GM23338 (cell line): ENCODE measurements around the gene CMIP. TPM values are rescaled to one million over a fixed set of nuclear protein-coding genes. Genes with fewer than 3 reads are reported as not detected.

Experiments
- ATAC-seq: fragments of 200-7000 bp; cut with Tn5 transposase; 3 replicates; pipeline ENCODE4 v1.9.1; 2020
- DNase-seq: peaks from one replicate; pipeline ENCODE4 v3.0.0-alpha.2; 2015; ENCODE audit warnings: low spot score
- H2AFZ ChIP-seq: fragments of 200-600 bp; sonication (generic); 2 replicates; pipeline ENCODE4 v1.8.0; 2016; ENCODE audit warnings: antibody characterized with exemption, mild to moderate bottlenecking, moderate library complexity
- H3F3A ChIP-seq: fragments of 200-600 bp; sonication (generic); replicated peaks from 2 replicates; pipeline ENCODE4 v1.8.0; 2017; ENCODE audit warnings: antibody characterized with exemption, mixed run types, low read depth
- H3K27ac ChIP-seq: fragments of 200-600 bp; sonication (generic); 2 replicates; pipeline ENCODE4 v1.6.1; 2016; ENCODE audit warnings: low read depth
- H3K27me3 ChIP-seq: fragments of 200-600 bp; sonication (generic); 2 replicates; pipeline ENCODE4 v1.8.0; 2016; ENCODE audit warnings: mild to moderate bottlenecking, mixed run types, moderate library complexity; ENCODE audit not compliant: insufficient read depth
- H3K36me3 ChIP-seq: fragments of 200-600 bp; sonication (generic); 2 replicates; pipeline ENCODE4 v1.8.0; 2016; ENCODE audit warnings: mild to moderate bottlenecking; ENCODE audit not compliant: insufficient read depth
- H3K4me1 ChIP-seq: fragments of 200-600 bp; sonication (generic); 2 replicates; pipeline ENCODE4 v1.8.0; 2016; ENCODE audit warnings: mild to moderate bottlenecking, moderate library complexity; ENCODE audit not compliant: insufficient read depth
- H3K4me2 ChIP-seq: fragments of 200-600 bp; sonication (generic); 2 replicates; pipeline ENCODE4 v1.7.1; 2017; ENCODE audit warnings: mixed run types
- H3K4me3 ChIP-seq: fragments of 200-600 bp; sonication (generic); 2 replicates; pipeline ENCODE4 v1.6.1; 2016; ENCODE audit warnings: mixed run types
- H3K79me2 ChIP-seq: fragments of 200-600 bp; sonication (generic); replicated peaks from 2 replicates; pipeline ENCODE4 v1.8.0; 2017; ENCODE audit warnings: mild to moderate bottlenecking; ENCODE audit not compliant: insufficient read depth
- H3K9me2 ChIP-seq: fragments of 200-600 bp; sonication (generic); 2 replicates; pipeline ENCODE4 v1.8.0; 2017; ENCODE audit not compliant: insufficient read depth
- H4K20me1 ChIP-seq: fragments of 200-600 bp; sonication (generic); replicated peaks from 2 replicates; pipeline ENCODE4 v1.8.0; 2017; ENCODE audit warnings: mild to moderate bottlenecking; ENCODE audit not compliant: insufficient read depth
- H3K27ac Mint-ChIP-seq: 2 replicates; pipeline ENCODE4 v1.8.0; 2020; ENCODE audit warnings: inconsistent platforms, mild to moderate bottlenecking, moderate library complexity, mixed read lengths
- H3K27me3 Mint-ChIP-seq: 3 replicates; pipeline ENCODE4 v1.8.0; 2022; ENCODE audit warnings: low read depth, mild to moderate bottlenecking, moderate library complexity, mixed read lengths, inconsistent platforms; ENCODE audit not compliant: insufficient read depth, poor library complexity
- H3K36me3 Mint-ChIP-seq: 3 replicates; pipeline ENCODE4 v1.8.0; 2021; ENCODE audit warnings: low read depth, mild to moderate bottlenecking, inconsistent platforms, moderate library complexity, mixed read lengths
- H3K4me1 Mint-ChIP-seq: 3 replicates; pipeline ENCODE4 v1.8.0; 2020; ENCODE audit warnings: mild to moderate bottlenecking, inconsistent platforms, mixed read lengths
- H3K4me3 Mint-ChIP-seq: 3 replicates; pipeline ENCODE4 v1.8.0; 2021; ENCODE audit warnings: moderate library complexity, mild to moderate bottlenecking, inconsistent platforms, mixed read lengths
- H3K9me3 Mint-ChIP-seq: 3 replicates; pipeline ENCODE4 v1.8.0; 2020; ENCODE audit warnings: moderate library complexity, mild to moderate bottlenecking, inconsistent platforms, mixed read lengths
- CREB1 ChIP-seq: fragments of 250-450 bp; sonication (Bioruptor Pico); IDR thresholded peaks from 2 replicates; pipeline ENCODE4 v1.5.0; 2020; ENCODE audit warnings: low read depth, mild to moderate bottlenecking, moderate library complexity
- EZH2phosphoT487 ChIP-seq: fragments of 200-600 bp; sonication (generic); IDR thresholded peaks from one replicate; pipeline ENCODE4 v1.8.1; 2018; ENCODE audit warnings: antibody characterized with exemption; ENCODE audit not compliant: unreplicated experiment
- JUNB ChIP-seq: IDR thresholded peaks from one replicate; pipeline ENCODE4 v1.6.1; 2016; ENCODE audit warnings: antibody characterized with exemption; ENCODE audit not compliant: unreplicated experiment
- POLR2AphosphoS5 ChIP-seq: IDR thresholded peaks from 2 replicates; pipeline ENCODE4 v1.6.1; 2016; ENCODE audit warnings: antibody characterized with exemption, low read depth
- ZNF114 ChIP-seq: fragments of 250-450 bp; sonication (Bioruptor Pico); IDR thresholded peaks from 2 replicates; pipeline ENCODE4 v1.5.0; 2020; ENCODE audit warnings: mild to moderate bottlenecking, moderate library complexity
- ZNF331 ChIP-seq: fragments of 250-450 bp; sonication (Bioruptor Pico); IDR thresholded peaks from 2 replicates; pipeline ENCODE4 v1.5.0; 2020; ENCODE audit warnings: low read depth, mild to moderate bottlenecking, moderate library complexity
- polyA plus RNA-seq: library from polyadenylated mRNA; unstranded; fragments of >200 nt; fragmentation: Nextera tagmentation; extraction: Ambion mirVana; gene quantifications from 2 replicates; pipeline ENCODE4 v1.2.1, GENCODE V29; 2016
- total RNA-seq: library from RNA; depleted of rRNA; stranded (reverse); fragments of >200 nt; shearing (Covaris generic); gene quantifications from 2 replicates; pipeline ENCODE4 v1.2.3, GENCODE V29; 2014
- TF ChIP-seq, protein P1 (sequence below), 2 experiments: fragments of 200-600 bp in 1 of 2; sonication (generic) in 1 of 2; conservative IDR thresholded peaks; 2 replicates each; pipeline versions ENCODE4 v1.5.1 to v1.6.1; 2016 to 2017; ENCODE audit warnings: antibody characterized with exemption in 2 of 2, low read depth in 2 of 2, mild to moderate bottlenecking in 2 of 2, moderate library complexity in 1 of 2
- TF ChIP-seq, protein P2 (sequence below): fragments of 250-450 bp; sonication (Bioruptor Pico); IDR thresholded peaks from 2 replicates; pipeline ENCODE4 v1.5.0; 2020; ENCODE audit warnings: mild to moderate bottlenecking, moderate library complexity
- TF ChIP-seq, protein P3 (sequence below): IDR thresholded peaks from 2 replicates; pipeline ENCODE4 v1.6.1; 2016; ENCODE audit warnings: antibody characterized with exemption
- TF ChIP-seq, protein P4 (sequence below): IDR thresholded peaks from one replicate; pipeline ENCODE4 v1.6.1; 2018; ENCODE audit warnings: antibody characterized with exemption; ENCODE audit not compliant: unreplicated experiment

Gene CMIP
- total and polyA plus RNA-seq, 2 experiments from 2014 or later, result 9.5 to 62.3 TPM

DNA sequence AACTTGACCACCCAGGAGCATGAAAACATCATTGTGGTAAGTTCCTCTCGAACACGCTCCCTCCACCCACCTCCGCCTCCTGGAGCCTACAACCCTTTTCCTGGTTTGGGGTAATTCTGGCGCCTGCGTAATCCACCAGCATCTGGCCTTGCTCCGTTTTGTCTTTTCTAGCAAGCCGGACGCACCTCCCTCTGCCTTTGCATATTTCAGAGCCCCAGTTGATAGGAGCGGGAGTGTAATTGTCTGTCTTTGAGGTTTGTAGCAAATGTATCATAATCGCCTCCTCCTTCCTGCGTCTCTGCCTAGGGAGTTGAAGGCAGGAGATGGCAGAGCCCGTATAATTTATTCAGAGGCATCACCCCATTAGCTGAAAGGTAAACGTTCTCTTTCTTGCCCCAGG is 213.2 kb downstream of the CMIP start (continued):
- TF ChIP-seq, protein P1, sequence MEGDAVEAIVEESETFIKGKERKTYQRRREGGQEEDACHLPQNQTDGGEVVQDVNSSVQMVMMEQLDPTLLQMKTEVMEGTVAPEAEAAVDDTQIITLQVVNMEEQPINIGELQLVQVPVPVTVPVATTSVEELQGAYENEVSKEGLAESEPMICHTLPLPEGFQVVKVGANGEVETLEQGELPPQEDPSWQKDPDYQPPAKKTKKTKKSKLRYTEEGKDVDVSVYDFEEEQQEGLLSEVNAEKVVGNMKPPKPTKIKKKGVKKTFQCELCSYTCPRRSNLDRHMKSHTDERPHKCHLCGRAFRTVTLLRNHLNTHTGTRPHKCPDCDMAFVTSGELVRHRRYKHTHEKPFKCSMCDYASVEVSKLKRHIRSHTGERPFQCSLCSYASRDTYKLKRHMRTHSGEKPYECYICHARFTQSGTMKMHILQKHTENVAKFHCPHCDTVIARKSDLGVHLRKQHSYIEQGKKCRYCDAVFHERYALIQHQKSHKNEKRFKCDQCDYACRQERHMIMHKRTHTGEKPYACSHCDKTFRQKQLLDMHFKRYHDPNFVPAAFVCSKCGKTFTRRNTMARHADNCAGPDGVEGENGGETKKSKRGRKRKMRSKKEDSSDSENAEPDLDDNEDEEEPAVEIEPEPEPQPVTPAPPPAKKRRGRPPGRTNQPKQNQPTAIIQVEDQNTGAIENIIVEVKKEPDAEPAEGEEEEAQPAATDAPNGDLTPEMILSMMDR (conservative IDR thresholded peaks at IDR 0.05; ENCODE audit: low read depth in 2 of 2), result no peak
- no peak for TF ChIP-seq JUNB
- TF ChIP-seq POLR2AphosphoS5, result no peak
- no peak for TF ChIP-seq ZNF114
- no peak for TF ChIP-seq EZH2phosphoT487

DNA sequence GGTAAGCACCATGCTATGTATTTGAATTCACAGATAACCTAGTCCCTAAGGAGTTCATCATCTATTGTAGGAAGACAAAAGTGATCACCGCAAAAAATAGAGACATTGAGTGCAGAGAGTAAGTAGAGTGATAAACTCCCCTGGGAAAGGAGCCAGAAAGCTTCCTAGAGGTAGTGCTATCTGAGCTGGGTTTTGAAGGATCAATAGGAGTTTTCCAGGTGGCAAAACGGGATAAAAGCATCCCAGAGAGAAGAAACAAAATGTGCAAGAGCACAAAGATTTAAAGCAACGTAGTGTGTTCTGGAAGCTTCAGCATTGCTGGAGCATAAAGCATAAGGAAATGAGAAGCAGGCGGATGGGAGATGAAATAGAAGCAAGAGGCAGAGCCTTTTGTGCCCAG is 213.8 kb downstream of the CMIP start:
- H3K36me3 Mint-ChIP-seq, result peaks cover 18% of the 10 kb centered on the region
- ATAC-seq (no peak), DNase-seq (no peak)
- peaks cover 26% of the 10 kb centered on the region for H3K4me1 Mint-ChIP-seq
- H3F3A ChIP-seq, result no peaks in the 10 kb centered on the region
- peaks cover 9% of the 10 kb centered on the region for H4K20me1 ChIP-seq
- H3K79me2 ChIP-seq, result no peaks in the 10 kb centered on the region
- peaks cover 20% of the 10 kb centered on the region; the same call in 1 of the 2 replicates for H3K36me3 ChIP-seq
- no peaks in the 10 kb centered on the region for H3K9me2 ChIP-seq
- no peak overlapping the region for H3K27ac ChIP-seq
- H3K27ac Mint-ChIP-seq, result no peak overlapping the region
- H3K27me3 ChIP-seq, result no peaks in the 10 kb centered on the region
- H3K4me2 ChIP-seq, result no peak overlapping the region
- H3K4me1 ChIP-seq, result no peaks in the 10 kb centered on the region
- H3K4me3 ChIP-seq, result no peak overlapping the region
- H3K4me3 Mint-ChIP-seq, result no peak overlapping the region
- H3K9me3 Mint-ChIP-seq, result no peaks in the 10 kb centered on the region; the same call in 2 of the 3 replicates
- H2AFZ ChIP-seq, result no peak overlapping the region
- peaks cover 6% of the 10 kb centered on the region for H3K27me3 Mint-ChIP-seq
- TF ChIP-seq, protein P1 (conservative IDR thresholded peaks at IDR 0.05; ENCODE audit: low read depth in 2 of 2), result no peak
- TF ChIP-seq ZNF331 (no peak), EZH2phosphoT487 (no peak), CREB1 (CRISPR knock-in tag) (no peak)
- TF ChIP-seq, protein P2, sequence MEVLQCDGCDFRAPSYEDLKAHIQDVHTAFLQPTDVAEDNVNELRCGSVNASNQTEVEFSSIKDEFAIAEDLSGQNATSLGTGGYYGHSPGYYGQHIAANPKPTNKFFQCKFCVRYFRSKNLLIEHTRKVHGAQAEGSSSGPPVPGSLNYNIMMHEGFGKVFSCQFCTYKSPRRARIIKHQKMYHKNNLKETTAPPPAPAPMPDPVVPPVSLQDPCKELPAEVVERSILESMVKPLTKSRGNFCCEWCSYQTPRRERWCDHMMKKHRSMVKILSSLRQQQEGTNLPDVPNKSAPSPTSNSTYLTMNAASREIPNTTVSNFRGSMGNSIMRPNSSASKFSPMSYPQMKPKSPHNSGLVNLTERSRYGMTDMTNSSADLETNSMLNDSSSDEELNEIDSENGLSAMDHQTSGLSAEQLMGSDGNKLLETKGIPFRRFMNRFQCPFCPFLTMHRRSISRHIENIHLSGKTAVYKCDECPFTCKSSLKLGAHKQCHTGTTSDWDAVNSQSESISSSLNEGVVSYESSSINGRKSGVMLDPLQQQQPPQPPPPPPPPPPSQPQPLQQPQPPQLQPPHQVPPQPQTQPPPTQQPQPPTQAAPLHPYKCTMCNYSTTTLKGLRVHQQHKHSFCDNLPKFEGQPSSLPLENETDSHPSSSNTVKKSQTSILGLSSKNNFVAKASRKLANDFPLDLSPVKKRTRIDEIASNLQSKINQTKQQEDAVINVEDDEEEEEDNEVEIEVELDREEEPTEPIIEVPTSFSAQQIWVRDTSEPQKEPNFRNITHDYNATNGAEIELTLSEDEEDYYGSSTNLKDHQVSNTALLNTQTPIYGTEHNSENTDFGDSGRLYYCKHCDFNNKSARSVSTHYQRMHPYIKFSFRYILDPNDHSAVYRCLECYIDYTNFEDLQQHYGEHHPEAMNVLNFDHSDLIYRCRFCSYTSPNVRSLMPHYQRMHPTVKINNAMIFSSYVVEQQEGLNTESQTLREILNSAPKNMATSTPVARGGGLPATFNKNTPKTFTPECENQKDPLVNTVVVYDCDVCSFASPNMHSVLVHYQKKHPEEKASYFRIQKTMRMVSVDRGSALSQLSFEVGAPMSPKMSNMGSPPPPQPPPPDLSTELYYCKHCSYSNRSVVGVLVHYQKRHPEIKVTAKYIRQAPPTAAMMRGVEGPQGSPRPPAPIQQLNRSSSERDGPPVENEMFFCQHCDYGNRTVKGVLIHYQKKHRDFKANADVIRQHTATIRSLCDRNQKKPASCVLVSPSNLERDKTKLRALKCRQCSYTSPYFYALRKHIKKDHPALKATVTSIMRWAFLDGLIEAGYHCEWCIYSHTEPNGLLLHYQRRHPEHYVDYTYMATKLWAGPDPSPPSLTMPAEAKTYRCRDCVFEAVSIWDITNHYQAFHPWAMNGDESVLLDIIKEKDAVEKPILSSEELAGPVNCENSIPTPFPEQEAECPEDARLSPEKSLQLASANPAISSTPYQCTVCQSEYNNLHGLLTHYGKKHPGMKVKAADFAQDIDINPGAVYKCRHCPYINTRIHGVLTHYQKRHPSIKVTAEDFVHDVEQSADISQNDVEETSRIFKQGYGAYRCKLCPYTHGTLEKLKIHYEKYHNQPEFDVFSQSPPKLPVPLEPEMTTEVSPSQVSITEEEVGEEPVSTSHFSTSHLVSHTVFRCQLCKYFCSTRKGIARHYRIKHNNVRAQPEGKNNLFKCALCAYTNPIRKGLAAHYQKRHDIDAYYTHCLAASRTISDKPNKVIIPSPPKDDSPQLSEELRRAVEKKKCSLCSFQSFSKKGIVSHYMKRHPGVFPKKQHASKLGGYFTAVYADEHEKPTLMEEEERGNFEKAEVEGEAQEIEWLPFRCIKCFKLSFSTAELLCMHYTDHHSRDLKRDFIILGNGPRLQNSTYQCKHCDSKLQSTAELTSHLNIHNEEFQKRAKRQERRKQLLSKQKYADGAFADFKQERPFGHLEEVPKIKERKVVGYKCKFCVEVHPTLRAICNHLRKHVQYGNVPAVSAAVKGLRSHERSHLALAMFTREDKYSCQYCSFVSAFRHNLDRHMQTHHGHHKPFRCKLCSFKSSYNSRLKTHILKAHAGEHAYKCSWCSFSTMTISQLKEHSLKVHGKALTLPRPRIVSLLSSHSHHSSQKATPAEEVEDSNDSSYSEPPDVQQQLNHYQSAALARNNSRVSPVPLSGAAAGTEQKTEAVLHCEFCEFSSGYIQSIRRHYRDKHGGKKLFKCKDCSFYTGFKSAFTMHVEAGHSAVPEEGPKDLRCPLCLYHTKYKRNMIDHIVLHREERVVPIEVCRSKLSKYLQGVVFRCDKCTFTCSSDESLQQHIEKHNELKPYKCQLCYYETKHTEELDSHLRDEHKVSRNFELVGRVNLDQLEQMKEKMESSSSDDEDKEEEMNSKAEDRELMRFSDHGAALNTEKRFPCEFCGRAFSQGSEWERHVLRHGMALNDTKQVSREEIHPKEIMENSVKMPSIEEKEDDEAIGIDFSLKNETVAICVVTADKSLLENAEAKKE (CRISPR knock-in tag), result no peak
- TF ChIP-seq, protein P3, sequence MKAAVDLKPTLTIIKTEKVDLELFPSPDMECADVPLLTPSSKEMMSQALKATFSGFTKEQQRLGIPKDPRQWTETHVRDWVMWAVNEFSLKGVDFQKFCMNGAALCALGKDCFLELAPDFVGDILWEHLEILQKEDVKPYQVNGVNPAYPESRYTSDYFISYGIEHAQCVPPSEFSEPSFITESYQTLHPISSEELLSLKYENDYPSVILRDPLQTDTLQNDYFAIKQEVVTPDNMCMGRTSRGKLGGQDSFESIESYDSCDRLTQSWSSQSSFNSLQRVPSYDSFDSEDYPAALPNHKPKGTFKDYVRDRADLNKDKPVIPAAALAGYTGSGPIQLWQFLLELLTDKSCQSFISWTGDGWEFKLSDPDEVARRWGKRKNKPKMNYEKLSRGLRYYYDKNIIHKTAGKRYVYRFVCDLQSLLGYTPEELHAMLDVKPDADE, result no peak
- TF ChIP-seq, protein P4, sequence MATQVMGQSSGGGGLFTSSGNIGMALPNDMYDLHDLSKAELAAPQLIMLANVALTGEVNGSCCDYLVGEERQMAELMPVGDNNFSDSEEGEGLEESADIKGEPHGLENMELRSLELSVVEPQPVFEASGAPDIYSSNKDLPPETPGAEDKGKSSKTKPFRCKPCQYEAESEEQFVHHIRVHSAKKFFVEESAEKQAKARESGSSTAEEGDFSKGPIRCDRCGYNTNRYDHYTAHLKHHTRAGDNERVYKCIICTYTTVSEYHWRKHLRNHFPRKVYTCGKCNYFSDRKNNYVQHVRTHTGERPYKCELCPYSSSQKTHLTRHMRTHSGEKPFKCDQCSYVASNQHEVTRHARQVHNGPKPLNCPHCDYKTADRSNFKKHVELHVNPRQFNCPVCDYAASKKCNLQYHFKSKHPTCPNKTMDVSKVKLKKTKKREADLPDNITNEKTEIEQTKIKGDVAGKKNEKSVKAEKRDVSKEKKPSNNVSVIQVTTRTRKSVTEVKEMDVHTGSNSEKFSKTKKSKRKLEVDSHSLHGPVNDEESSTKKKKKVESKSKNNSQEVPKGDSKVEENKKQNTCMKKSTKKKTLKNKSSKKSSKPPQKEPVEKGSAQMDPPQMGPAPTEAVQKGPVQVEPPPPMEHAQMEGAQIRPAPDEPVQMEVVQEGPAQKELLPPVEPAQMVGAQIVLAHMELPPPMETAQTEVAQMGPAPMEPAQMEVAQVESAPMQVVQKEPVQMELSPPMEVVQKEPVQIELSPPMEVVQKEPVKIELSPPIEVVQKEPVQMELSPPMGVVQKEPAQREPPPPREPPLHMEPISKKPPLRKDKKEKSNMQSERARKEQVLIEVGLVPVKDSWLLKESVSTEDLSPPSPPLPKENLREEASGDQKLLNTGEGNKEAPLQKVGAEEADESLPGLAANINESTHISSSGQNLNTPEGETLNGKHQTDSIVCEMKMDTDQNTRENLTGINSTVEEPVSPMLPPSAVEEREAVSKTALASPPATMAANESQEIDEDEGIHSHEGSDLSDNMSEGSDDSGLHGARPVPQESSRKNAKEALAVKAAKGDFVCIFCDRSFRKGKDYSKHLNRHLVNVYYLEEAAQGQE, result no peak
